Skeletal muscle satellite cell (primary cell): ENCODE results near the gene SETD3.

ENCODE experiments used
- H3K27me3 ChIP-seq: 2 replicates; pipeline ENCODE4 v1.7.0; 2013; ENCODE audit warnings: low read length; ENCODE audit not compliant: control insufficient read depth, insufficient read depth
- H3K36me3 ChIP-seq: 2 replicates; pipeline ENCODE4 v1.7.0; 2013; ENCODE audit warnings: mild to moderate bottlenecking, control low read depth, low read length; ENCODE audit not compliant: insufficient read depth
- H3K4me1 ChIP-seq: 2 replicates; pipeline ENCODE4 v1.7.0; 2013; ENCODE audit warnings: low read length; ENCODE audit not compliant: control insufficient read depth, insufficient read depth
- H3K4me2 ChIP-seq: 2 replicates; pipeline ENCODE4 v1.7.0; 2013; ENCODE audit warnings: mild to moderate bottlenecking, low read length
- H3K4me3 ChIP-seq: 2 replicates; pipeline ENCODE4 v1.7.0; 2013; ENCODE audit warnings: low read length
- H3K9ac ChIP-seq: 2 replicates; pipeline ENCODE4 v1.7.0; 2013; ENCODE audit warnings: mild to moderate bottlenecking, low read depth, low read length, moderate library complexity
- H3K9me3 ChIP-seq: replicated peaks from 2 replicates; pipeline ENCODE4 v1.7.0; 2013; ENCODE audit warnings: mild to moderate bottlenecking, control low read depth, low read length

The SETD3 gene

GRCh38 chr14:99441157-99441870, 39.3 kb downstream of the SETD3 start:
- H3K4me2 ChIP-seq, result no peak overlapping the region
- H3K9me3 ChIP-seq, result no peaks in the 10 kb centered on the region
- peaks cover 18% of the 10 kb centered on the region for H3K36me3 ChIP-seq
- H3K4me3 ChIP-seq, result no peak overlapping the region
- H3K9ac ChIP-seq, result no peak overlapping the region
- no peaks in the 10 kb centered on the region for H3K4me1 ChIP-seq
- H3K27me3 ChIP-seq, result no peaks in the 10 kb centered on the region

- H3K9ac ChIP-seq, result no peak overlapping the region
- no peaks in the 10 kb centered on the region for H3K27me3 ChIP-seq
- H3K9me3 ChIP-seq, result no peaks in the 10 kb centered on the region
- H3K4me1 ChIP-seq, result no peaks in the 10 kb centered on the region
- peaks cover 17% of the 10 kb centered on the region for H3K36me3 ChIP-seq
- H3K4me3 ChIP-seq, result no peak overlapping the region
- H3K4me2 ChIP-seq, result no peak overlapping the region
These were observed 40.4 kb downstream of the SETD3 start for GRCh38 chr14:99440278-99440677.

DNA sequence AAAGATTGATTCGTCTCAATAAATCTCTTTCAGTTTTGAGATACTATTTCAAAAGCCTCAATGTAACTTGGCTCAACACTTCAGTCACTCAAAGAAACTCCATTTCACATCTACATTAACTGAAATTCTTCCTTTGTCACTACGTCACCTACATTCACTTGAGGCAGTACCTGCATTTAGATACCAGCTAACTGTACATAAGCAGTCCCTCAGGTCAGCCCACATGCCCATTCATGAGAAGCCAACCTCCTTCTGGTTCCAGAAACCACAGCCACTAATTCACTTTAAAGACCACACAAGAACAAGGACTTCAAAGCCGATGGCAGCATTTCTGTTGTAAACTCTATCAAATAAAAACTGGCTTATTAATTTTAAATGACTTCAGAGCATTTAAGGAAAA, 43.0 kb downstream of the SETD3 start:
- no peak overlapping the region for H3K4me3 ChIP-seq
- H3K27me3 ChIP-seq, result no peaks in the 10 kb centered on the region
- H3K4me1 ChIP-seq, result no peaks in the 10 kb centered on the region
- H3K4me2 ChIP-seq, result no peak overlapping the region
- H3K9me3 ChIP-seq, result no peaks in the 10 kb centered on the region
- no peak overlapping the region for H3K9ac ChIP-seq
- H3K36me3 ChIP-seq, result peaks cover 16% of the 10 kb centered on the region

DNA sequence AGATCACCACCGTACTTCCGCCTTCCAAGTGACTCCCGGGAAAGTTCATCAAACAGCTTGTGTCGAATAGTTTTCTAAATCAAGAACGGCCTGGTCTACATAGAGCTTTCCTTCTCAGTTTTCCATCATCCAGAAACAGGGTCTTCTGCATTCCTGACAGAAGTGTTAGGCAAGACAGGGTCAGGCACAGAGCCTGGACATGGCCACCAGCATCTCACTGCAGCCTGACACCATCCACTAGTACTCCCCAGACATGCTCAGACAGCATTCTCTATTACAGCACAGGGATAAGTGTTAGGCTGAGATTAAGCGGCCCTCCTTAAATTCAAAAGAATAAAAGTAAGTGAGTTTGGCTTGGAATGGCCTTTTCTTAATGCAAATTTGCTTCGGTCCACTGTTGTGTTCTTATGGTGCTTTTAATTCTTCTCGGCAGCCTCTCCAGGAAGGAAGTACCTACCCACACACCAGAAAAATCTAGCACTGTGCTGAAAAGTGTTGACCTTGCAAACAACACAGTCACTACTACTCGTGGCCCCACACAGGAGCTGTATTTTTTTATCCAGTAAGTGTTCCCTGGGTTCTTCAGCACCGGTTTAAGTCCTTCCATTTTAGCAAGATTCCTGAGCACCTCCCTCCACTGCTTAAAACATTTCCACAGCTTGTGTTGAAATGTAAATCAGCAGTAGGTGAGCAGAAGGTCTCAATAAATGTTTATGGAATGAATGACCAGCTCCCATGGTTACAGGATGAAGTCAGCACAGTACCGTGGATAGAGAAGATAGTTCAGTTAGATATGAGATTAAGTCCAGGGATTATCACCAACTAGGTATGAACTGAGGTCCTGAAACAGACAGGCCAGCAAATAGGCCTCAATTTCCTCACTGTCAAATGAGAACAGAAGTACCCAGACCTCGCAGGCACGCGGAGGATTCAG, 44.1 kb downstream of the SETD3 start:
- no peak overlapping the region for H3K9ac ChIP-seq
- no peak overlapping the region for H3K4me3 ChIP-seq
- no peaks in the 10 kb centered on the region for H3K27me3 ChIP-seq

GRCh38 chr14:99435327-99435726, 45.3 kb downstream of the SETD3 start:
- Histone ChIP-seq H3K36me3 (peaks cover 16% of the 10 kb centered on the region), H3K4me3 (no peak overlapping the region), H3K4me1 (no peaks in the 10 kb centered on the region), H3K9ac (no peak overlapping the region), H3K9me3 (no peaks in the 10 kb centered on the region), H3K27me3 (no peaks in the 10 kb centered on the region), H3K4me2 (no peak overlapping the region)

More for the DNA sequence above, 44.1 kb downstream of the SETD3 start:
- Histone ChIP-seq H3K4me1 (no peaks in the 10 kb centered on the region), H3K36me3 (peaks cover 16% of the 10 kb centered on the region), H3K4me2 (no peak overlapping the region), H3K9me3 (no peaks in the 10 kb centered on the region)

DNA sequence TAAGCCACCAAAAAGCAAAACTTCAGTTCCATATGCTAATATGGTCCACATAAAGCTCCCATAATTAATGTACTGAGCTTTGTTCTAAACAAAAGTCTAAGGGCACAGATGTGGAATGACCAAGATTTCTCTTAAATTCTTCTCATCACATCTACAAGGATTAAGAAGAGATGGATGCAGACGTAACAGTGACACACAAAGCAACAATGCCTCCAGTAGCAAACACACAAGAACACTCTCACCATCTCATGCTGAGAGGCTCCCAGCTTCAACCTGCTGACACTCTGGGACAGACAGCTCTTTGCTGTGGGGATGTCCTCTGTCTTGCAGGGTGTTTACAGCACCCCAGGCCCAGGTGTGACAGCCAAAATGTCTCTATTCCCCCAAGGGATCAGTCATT, 48.2 kb downstream of the SETD3 start:
- no peak overlapping the region for H3K4me2 ChIP-seq

DNA sequence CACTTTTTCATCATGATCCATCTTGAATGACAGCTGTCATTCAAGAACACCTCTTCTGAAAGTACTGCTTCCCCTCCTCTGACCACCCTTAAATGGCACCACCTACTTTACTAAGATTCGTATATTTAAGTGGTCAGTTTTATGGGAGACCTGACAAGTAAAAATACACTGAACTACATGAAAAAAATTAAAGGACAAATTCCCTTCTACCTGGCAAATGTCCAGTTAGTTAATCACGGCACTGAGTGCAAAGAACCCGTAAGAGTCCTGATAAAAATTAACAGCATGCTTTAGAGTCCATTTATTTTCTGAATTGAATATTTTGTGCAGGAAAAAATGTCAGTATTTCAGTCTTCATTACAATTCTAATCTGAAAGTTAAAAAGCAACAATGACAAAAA, 48.7 kb downstream of the SETD3 start:
- H3K4me1 ChIP-seq, result peaks cover 9% of the 10 kb centered on the region
- no peak overlapping the region for H3K9ac ChIP-seq
- no peaks in the 10 kb centered on the region for H3K27me3 ChIP-seq
- H3K36me3 ChIP-seq, result peaks cover 5% of the 10 kb centered on the region
- H3K9me3 ChIP-seq, result no peaks in the 10 kb centered on the region
- no peak overlapping the region for H3K4me2 ChIP-seq
- no peak overlapping the region for H3K4me3 ChIP-seq

More for the DNA sequence above, 48.2 kb downstream of the SETD3 start:
- Histone ChIP-seq H3K4me1 (peaks cover 8% of the 10 kb centered on the region), H3K27me3 (no peaks in the 10 kb centered on the region), H3K4me3 (no peak overlapping the region), H3K9me3 (no peaks in the 10 kb centered on the region), H3K9ac (no peak overlapping the region), H3K36me3 (peaks cover 5% of the 10 kb centered on the region)

DNA sequence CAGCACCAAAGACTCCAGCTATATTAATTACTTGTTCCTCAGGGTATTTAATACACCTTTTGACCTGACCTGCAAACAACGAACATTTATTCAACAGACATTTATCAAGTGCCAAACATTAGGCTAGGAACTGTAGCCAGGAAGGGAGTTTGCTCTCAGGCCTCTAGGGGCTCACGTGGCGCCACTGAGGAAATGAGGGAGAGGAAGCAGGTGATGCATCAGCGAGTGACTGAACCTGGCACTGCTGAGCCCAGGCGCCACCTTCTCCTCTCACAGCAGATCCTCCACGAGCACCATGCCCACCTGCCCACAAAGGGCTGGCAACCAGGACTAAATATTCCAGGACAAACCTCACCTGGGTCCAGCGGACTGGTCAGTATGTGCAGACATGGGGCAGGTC, 50.2 kb downstream of the SETD3 start:
- no peaks in the 10 kb centered on the region for H3K9me3 ChIP-seq
- H3K9ac ChIP-seq, result no peak overlapping the region
- H3K4me1 ChIP-seq, result peaks cover 9% of the 10 kb centered on the region
- no peak overlapping the region for H3K4me3 ChIP-seq
- H3K27me3 ChIP-seq, result no peaks in the 10 kb centered on the region
- H3K36me3 ChIP-seq, result peaks cover 5% of the 10 kb centered on the region
- H3K4me2 ChIP-seq, result no peak overlapping the region

DNA sequence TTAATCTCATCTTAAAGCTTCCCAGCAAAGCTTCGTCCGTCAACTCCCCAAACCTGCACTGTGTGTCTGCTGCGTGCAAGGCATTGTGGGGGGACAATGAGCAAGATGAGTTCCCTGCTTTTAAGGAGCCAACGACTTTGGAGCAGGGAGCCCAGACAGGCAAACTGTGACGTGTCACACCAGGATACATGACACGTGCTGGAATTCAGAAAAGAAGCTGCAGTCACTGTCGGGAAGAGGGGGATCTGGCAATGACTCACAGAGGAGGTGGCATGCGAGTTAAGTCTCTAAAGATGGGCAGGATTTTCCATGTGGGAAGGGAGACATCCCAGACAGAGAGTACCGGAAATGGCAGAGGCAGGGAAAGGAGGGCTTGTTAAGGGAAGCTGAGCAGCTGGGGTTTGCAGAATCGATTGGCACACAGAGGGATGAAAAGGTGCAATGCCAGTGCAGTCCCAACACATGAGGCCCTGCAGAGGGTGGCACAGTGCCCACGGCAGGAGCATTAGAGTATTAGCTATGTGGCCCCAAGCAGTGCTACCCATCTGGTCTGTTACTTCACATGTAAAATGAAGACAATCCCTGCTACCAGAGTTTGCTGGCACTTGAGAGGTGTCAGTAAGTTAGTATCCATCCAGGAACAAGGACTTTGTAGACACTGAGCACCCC, 52.9 kb downstream of the SETD3 start:
- Histone ChIP-seq H3K9me3 (no peaks in the 10 kb centered on the region), H3K4me3 (no peak overlapping the region), H3K9ac (no peak overlapping the region), H3K27me3 (no peaks in the 10 kb centered on the region), H3K4me1 (peaks cover 9% of the 10 kb centered on the region), H3K4me2 (no peak overlapping the region), H3K36me3 (peaks cover 3% of the 10 kb centered on the region)

DNA sequence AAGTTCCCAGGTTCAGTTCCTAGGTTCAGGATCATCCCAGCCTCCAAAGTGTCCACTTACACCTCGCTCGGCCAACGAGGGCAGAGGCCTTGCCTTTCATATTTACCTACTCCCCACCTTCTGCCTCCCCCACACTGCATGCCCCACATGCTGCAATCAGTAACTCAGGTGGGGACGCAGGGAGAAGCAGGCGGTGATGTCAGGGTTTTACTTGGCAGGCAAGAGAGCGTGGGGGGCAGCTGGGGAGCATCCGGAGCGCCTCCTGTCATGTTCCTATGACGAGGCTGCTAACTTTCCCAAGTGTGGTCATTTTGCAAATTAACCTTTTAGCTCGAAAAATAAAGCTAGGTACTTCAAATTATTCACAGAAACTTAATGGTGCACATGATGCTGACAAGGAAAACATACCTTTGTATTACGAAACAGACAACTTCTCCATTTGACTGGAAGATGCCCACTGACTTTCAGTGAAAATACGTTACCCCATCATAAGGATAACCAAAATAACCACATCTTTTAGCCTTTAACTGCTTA, 53.8 kb downstream of the SETD3 start:
- H3K4me3 ChIP-seq, result no peak overlapping the region
- peaks cover 9% of the 10 kb centered on the region for H3K4me1 ChIP-seq
- no peaks in the 10 kb centered on the region for H3K27me3 ChIP-seq
- no peak overlapping the region for H3K4me2 ChIP-seq
- peaks cover 3% of the 10 kb centered on the region for H3K36me3 ChIP-seq
- no peak overlapping the region for H3K9ac ChIP-seq
- no peaks in the 10 kb centered on the region for H3K9me3 ChIP-seq

DNA sequence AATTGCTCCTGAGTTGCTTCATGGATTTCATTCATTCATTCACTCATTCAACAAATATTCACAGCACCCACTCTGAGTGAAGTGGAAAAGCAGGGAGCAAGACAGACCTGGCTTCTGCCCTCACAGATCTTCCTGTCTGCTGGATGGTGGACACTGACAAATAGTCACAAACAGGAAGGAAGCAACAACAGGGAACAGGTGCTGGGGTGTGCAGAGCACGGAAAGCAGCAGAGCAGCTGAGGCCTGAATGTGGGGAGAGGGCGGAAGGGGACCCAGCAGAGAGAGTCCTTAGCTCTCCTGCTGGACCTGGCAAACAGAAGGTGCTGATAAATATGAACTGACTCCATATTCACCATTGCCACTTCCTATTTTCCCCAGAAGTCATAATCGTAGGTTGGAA, 54.4 kb downstream of the SETD3 start:
- no peak overlapping the region for H3K4me3 ChIP-seq
- no peaks in the 10 kb centered on the region for H3K27me3 ChIP-seq
- no peak overlapping the region for H3K9ac ChIP-seq
- peaks cover 3% of the 10 kb centered on the region for H3K36me3 ChIP-seq
- H3K9me3 ChIP-seq, result no peaks in the 10 kb centered on the region
- no peak overlapping the region for H3K4me2 ChIP-seq
- peaks cover 9% of the 10 kb centered on the region for H3K4me1 ChIP-seq
